MM.1S (cell line): ENCODE measurements around the gene ZNF215.
"Not testable (repeated sequence)": the region's sequence is repeated elsewhere in the genome, so short reads cannot be mapped to it uniquely, and the experiment has no call there.

ENCODE experiments used
- EZH2 ChIP-seq: fragments of 300-600 bp; sonication (generic); optimal IDR thresholded peaks from 2 replicates; pipeline ENCODE3; 2017; ENCODE audit warnings: low read depth, mild to moderate bottlenecking, antibody characterized with exemption, low read length, mixed read lengths
- EZH2phosphoT487 ChIP-seq: fragments of 300-600 bp; sonication (generic); IDR thresholded peaks from 2 replicates; pipeline ENCODE4 v1.6.1; 2018; ENCODE audit warnings: antibody characterized with exemption, low read length
- TF ChIP-seq, protein P1 (sequence below): fragments of 300-600 bp; sonication (generic); IDR thresholded peaks from 2 replicates; pipeline ENCODE4 v1.5.1; 2016; ENCODE audit warnings: antibody characterized with exemption, low read length, mixed read lengths

DNA sequence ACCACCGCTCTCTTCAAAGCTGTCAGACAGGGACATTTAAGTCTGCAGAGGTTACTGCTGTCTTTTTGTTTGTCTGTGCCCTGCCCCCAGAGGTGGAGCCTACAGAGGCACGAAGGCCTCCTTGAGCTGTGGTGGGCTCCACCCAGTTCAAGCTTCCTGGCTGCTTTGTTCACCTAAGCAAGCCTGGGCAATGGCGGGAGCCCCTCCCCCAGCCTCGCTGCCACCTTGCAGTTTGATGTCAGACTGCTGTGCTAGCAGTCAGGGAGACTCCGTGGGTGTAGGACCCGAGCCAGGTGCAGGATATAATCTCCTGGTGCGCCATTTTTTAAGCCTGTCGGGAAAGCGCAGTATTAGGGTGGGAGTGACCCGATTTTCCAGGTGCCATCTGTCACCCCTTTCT lies 28.0 kb downstream of the ZNF215 start:
- not testable (repeated sequence) for TF ChIP-seq EZH2, EZH2phosphoT487
- TF ChIP-seq, protein P1, sequence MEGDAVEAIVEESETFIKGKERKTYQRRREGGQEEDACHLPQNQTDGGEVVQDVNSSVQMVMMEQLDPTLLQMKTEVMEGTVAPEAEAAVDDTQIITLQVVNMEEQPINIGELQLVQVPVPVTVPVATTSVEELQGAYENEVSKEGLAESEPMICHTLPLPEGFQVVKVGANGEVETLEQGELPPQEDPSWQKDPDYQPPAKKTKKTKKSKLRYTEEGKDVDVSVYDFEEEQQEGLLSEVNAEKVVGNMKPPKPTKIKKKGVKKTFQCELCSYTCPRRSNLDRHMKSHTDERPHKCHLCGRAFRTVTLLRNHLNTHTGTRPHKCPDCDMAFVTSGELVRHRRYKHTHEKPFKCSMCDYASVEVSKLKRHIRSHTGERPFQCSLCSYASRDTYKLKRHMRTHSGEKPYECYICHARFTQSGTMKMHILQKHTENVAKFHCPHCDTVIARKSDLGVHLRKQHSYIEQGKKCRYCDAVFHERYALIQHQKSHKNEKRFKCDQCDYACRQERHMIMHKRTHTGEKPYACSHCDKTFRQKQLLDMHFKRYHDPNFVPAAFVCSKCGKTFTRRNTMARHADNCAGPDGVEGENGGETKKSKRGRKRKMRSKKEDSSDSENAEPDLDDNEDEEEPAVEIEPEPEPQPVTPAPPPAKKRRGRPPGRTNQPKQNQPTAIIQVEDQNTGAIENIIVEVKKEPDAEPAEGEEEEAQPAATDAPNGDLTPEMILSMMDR: not testable (repeated sequence)
